Sigmoid colon (tissue), 4 donors: Measurements from ENCODE around the gene MRPL27.

Source experiments
- CTCF ChIP-seq, 4 experiments: fragments of 450-650 bp in 3 of 4; fragments of 200-600 bp in 1 of 4; IDR thresholded peaks; one replicate each; pipeline ENCODE4 v1.5.1; 2016 to 2019; ENCODE audit warnings: antibody characterized with exemption in 4 of 4, mild to moderate bottlenecking in 3 of 4, moderate library complexity in 2 of 4
- POLR2A ChIP-seq, 2 donors: fragments of 450-650 bp; IDR thresholded peaks; one replicate each; pipeline ENCODE4 v1.6.1; 2016; ENCODE audit warnings: antibody characterized with exemption in 2 of 2, mild to moderate bottlenecking in 2 of 2, moderate library complexity in 2 of 2
- POLR2AphosphoS5 ChIP-seq, 4 donors: sonication (generic); formaldehyde crosslinking; IDR thresholded peaks; one replicate each; pipeline ENCODE4 v1.6.1; 2017; ENCODE audit warnings: antibody characterized with exemption in 4 of 4

DNA sequence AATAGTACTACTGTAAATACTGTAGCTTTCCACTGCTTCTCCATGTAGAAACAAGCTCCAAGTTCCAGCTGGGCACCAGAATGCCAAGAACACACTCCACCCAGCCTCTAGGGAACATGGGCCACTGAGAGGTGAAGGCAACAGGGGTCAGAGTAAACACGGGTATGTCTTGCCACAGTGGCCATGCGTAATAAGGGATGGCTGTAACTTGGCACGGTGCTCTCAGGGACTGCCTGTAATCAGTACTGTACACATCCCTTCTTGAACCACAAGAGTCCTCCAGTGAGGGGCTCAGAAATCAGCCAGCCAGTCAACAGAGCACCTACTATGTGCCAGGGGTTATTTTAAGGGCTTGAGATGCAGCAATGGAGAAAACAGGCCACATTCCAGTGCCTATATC lies 13.5 kb upstream of the MRPL27 start:
- TF ChIP-seq POLR2A (IDR thresholded peaks at IDR 0.05) (no peak), CTCF (IDR thresholded peaks at IDR 0.05) (no peak), POLR2AphosphoS5 (IDR thresholded peaks at IDR 0.05) (no peak)
